Body of pancreas (tissue), 4 donors: Measurements from ENCODE around the gene ANTXRL. TPM values are rescaled to one million over a fixed set of nuclear protein-coding genes. Genes with fewer than 3 reads are reported as not detected.
A peak's percentile ranks its signal among the peaks of the same experiment; 100 is the strongest.

Source experiments
- ATAC-seq: fragments of 150-250 bp; one replicate; pipeline ENCODE4 v1.9.1; 2016
- DNase-seq, 4 donors: peaks; one replicate each; pipeline ENCODE4 v3.0.0-alpha.2; 2019
- H3K27ac ChIP-seq, 4 donors: fragments of 200-600 bp; sonication (generic); 1 replicate in 3 of 4; 2 replicates in 1 of 4; pipeline versions ENCODE4 v1.5.1 to v1.6.1; 2016 to 2019; ENCODE audit warnings: mild to moderate bottlenecking in 1 of 4, mixed read lengths in 1 of 4, moderate library complexity in 1 of 4
- H3K27me3 ChIP-seq, 2 donors: fragments of 200-600 bp; sonication (generic); one replicate each; pipeline ENCODE4 v1.6.0; 2016; ENCODE audit warnings: mild to moderate bottlenecking in 1 of 2
- H3K36me3 ChIP-seq, 2 donors: fragments of 200-600 bp; sonication (generic); replicated peaks in 1 of 2; 2 replicates each; pipeline ENCODE4 v1.5.1; 2016; ENCODE audit warnings: low read depth in 2 of 2; ENCODE audit not compliant: insufficient read depth in 1 of 2
- H3K4me1 ChIP-seq: fragments of 200-600 bp; sonication (generic); one replicate; pipeline ENCODE4 v1.6.0; 2016
- H3K4me3 ChIP-seq, 2 donors: fragments of 200-600 bp; sonication (generic); 1 replicate in 1 of 2; 2 replicates in 1 of 2; pipeline ENCODE4 v1.5.1; 2016 to 2019
- H3K9me3 ChIP-seq, 3 donors: fragments of 200-600 bp; sonication (generic); 1 replicate in 2 of 3; 2 replicates in 1 of 3; pipeline ENCODE4 v1.5.1; 2016
- POLR2A ChIP-seq, 3 donors: fragments of 450-650 bp; IDR thresholded peaks; one replicate each; pipeline ENCODE4 v1.6.1; 2016; ENCODE audit warnings: antibody characterized with exemption in 3 of 3, mild to moderate bottlenecking in 2 of 3
- WGBS, 2 donors: methylation state at CpG; one replicate each; pipeline ENCODE4 v1.1.5; 2017; 5-methylcytosine and 5-hydroxymethylcytosine counted together
- intact Hi-C: fragments of 100-400 bp; cut with DNase I; formaldehyde crosslinking; loops from one replicate; pipeline ENCODE4 v1.15.1; 2023
- total RNA-seq, 2 donors: library from RNA; depleted of rRNA; stranded (reverse); fragments of >200 nt; gene quantifications; one replicate each; pipeline ENCODE4 v1.1.0, GENCODE V29; 2016
- TF ChIP-seq, protein P1 (sequence below), 7 experiments: fragments of 450-650 bp in 4 of 7; fragments of 200-600 bp in 3 of 7; sonication (generic) in 3 of 7; IDR thresholded peaks; one replicate each; pipeline ENCODE4 v1.5.1; 2016 to 2019; ENCODE audit warnings: antibody characterized with exemption in 7 of 7

ANTXRL gene
- total RNA-seq, 2 donors from 2014 or later: not detected

DNA sequence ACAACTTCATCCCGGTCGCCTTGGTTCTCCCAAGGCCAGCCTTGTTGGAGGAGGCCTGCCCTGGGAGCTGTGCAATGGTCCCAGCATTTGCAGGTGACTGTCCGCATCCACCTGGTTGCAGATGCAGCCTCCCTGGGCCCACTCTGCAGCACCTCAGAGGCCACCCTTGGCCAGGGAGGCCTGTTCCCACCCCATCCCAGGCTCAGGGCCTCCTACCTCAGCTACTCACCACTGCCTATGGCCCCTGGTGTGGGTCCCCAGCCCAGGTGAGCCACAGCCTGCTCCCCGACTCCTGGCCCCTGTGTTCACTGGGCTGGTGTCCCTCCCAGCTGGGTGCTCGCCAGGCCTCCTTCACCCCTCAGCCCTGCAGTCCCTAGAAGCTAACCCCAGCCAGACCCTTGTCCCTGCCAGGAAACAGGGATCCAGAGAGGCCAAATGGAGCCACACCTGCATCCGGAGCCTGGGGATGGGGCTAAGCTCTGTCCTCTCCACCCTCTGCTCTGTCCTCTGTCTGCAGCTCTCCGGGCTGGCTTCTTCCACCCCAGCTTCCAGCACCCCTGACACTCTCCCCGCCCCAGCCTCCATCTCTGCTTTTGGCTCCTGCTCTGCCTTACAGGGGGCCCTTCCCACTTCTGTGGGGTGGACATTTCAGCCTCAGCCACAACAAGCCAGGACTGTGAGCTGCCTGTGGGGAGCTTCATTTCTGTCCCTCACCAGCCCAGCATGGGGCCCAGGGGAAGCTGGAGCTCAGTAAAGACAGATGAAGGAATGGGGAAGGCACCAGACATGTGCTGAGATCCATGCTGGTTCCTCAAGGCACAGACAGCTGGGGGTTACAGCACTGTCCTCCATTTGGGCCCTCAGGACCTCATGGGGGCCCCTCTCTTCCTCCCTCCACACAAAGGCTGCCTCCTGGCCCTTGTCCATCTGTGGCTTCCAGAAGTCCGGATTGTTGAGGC lies 35.6 kb upstream of the ANTXRL start:
- Histone ChIP-seq H3K9me3 (no peaks in the 10 kb centered on the region), H3K36me3 (no peaks in the 10 kb centered on the region), H3K27ac (no peak overlapping the region), H3K4me3 (no peak overlapping the region), H3K27me3 (no peaks in the 10 kb centered on the region), H3K4me1 (peaks cover 5% of the 10 kb centered on the region)
- WGBS, 2 donors: 82 to 83% methylated on average over 7 to 9 of the region's 9 CpGs
- intact Hi-C loops: no loop called here
- DNase-seq: peak in 1 of 4 donors; percentile 6
- TF ChIP-seq POLR2A (IDR thresholded peaks at IDR 0.05): no peak
- TF ChIP-seq, protein P1, sequence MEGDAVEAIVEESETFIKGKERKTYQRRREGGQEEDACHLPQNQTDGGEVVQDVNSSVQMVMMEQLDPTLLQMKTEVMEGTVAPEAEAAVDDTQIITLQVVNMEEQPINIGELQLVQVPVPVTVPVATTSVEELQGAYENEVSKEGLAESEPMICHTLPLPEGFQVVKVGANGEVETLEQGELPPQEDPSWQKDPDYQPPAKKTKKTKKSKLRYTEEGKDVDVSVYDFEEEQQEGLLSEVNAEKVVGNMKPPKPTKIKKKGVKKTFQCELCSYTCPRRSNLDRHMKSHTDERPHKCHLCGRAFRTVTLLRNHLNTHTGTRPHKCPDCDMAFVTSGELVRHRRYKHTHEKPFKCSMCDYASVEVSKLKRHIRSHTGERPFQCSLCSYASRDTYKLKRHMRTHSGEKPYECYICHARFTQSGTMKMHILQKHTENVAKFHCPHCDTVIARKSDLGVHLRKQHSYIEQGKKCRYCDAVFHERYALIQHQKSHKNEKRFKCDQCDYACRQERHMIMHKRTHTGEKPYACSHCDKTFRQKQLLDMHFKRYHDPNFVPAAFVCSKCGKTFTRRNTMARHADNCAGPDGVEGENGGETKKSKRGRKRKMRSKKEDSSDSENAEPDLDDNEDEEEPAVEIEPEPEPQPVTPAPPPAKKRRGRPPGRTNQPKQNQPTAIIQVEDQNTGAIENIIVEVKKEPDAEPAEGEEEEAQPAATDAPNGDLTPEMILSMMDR (IDR thresholded peaks at IDR 0.05): no peak
- no peak for ATAC-seq

DNA sequence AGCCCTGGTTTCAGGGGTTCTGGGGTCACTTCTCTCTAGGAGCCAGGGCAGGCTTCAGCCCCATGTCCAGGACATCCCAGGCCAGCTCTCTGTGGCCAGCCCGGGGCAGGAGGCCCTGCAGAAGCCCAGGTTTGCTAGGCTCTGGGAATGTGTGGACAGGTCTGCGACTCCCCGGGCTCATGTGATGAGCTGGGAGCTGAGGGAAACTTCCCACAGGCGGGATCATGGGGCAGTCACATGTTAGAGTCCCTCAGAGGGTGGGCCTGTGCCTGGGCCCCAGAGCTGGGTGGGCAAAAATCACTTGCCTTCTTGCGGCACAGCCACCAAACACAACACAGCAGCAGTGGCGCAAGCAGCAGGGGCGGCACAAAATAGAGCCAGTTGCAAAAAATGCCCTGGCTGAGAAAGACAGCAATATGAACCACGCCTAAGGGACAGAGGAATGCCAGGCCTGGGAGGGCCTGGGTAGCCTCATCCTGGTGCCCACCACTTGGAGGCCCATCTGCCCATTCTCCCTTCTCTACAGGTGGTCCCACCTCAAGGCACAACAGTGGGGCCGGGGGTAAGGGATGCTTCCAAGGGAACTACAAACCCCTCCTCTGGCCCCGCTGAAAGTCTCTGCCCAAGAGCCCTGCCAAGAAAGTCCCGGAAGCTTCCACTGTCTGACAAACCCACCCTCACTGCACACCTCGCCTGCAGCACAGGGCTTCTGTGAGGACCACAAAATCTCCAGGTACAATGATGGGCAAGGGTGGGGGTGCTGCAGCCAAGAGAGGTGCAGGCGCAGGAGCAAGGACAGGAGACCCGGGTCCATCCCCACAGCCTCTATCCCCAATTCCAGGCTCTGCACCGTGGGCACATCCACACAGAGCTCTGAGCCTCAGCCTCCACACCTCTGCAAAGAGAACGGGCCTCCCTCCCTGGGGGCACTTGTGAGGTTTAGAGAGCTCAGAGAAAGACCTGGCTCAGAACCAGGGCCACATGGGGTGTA lies 34.6 kb upstream of the ANTXRL start:
- intact Hi-C loops: no loop called here
- no peak overlapping the region for H3K4me3 ChIP-seq
- H3K27ac ChIP-seq: no peak overlapping the region
- ATAC-seq: no peak
- no peaks in the 10 kb centered on the region for H3K9me3 ChIP-seq
- H3K27me3 ChIP-seq: no peaks in the 10 kb centered on the region
- DNase-seq: no peak
- no peaks in the 10 kb centered on the region for H3K36me3 ChIP-seq
- TF ChIP-seq, protein P1 (IDR thresholded peaks at IDR 0.05): no peak
- no peak for TF ChIP-seq POLR2A (IDR thresholded peaks at IDR 0.05)
- 78 to 85% methylated on average over 11 to 16 of the region's 16 CpGs for WGBS, 2 donors
- peaks cover 6% of the 10 kb centered on the region for H3K4me1 ChIP-seq

DNA sequence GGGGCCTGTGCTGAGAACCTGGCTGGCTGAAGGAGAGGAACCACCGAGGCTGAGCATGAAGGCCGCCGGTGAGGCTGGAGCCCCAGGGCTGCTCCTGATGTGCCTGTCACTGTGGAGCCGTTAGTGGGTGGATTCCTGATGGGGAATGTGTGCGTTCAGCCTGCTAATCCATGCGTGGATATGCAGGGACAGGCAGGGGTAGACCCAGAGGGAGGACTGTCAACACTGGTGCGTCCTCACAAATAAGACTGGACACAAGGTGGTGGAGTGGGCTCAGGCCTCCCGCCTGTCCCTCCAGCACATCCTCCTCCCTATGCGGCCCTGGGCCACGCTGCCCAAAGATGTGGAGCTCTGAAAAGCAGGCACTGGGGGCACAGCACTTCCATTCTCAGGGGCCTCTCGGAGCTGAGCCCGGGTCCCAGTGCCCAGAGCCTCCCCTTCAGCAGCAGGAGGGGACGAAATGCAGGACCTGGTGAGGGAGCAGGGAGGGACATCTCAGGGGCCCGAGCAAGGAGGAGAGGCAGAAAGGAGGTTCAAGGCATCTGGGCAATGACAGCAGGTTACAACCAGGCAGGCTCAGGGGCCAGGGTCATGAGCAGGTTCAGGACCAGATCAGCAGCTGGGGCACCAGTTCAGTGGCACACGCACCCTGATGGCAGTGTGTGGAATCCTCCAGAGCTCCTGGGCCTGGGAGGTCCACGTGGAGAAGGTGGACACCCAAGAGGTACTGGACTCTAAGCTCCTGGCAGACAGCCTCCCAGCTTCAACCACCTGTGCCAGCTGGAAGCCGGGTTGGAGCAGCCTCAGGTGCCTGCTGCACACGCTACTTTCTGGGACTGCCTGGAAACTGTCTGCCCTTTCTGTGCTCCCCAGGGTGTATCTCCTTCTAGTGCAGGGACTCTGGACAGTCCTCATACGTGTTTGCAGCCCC lies 33.5 kb upstream of the ANTXRL start:
- Histone ChIP-seq H3K36me3 (no peaks in the 10 kb centered on the region), H3K9me3 (no peaks in the 10 kb centered on the region), H3K4me1 (peaks cover 6% of the 10 kb centered on the region), H3K27me3 (no peaks in the 10 kb centered on the region), H3K4me3 (no peak overlapping the region), H3K27ac (no peak overlapping the region)
- peak in 1 of 4 donors; percentile 6 for DNase-seq
- WGBS, 2 donors: 72 to 77% methylated on average over 18 to 19 of the region's 19 CpGs
- intact Hi-C loops: no loop called here
- TF ChIP-seq, protein P1 (IDR thresholded peaks at IDR 0.05): no peak
- ATAC-seq: no peak

DNA sequence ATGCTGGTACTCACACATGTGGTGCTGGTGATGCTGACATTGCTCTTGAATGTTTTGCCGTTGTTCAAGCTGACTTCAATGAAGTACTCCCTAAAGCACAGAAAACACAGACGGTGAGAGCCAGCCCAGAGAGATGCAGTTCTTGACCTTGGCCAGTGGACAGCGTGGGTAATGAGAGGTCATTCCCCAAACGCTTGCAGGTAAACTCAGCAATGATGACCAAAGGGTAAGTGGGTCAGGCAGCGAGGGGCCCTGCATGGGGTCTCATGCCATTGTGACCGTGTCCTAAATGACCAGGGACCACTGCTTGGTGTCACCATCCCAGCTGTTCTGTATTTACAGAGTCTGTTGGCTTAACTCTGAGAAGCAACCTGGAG lies 32.8 kb upstream of the ANTXRL start:
- H3K9me3 ChIP-seq: no peaks in the 10 kb centered on the region
- intact Hi-C loops: no loop called here
- DNase-seq: no peak
- H3K27ac ChIP-seq: no peak overlapping the region
- no peak for ATAC-seq
- no peak for TF ChIP-seq POLR2A (IDR thresholded peaks at IDR 0.05)
- TF ChIP-seq, protein P1 (IDR thresholded peaks at IDR 0.05): no peak
- H3K36me3 ChIP-seq: no peaks in the 10 kb centered on the region
- no peaks in the 10 kb centered on the region for H3K27me3 ChIP-seq
- peaks cover 6% of the 10 kb centered on the region for H3K4me1 ChIP-seq
- WGBS, 2 donors: 76 to 79% methylated on average over 6 of the region's 6 CpGs
- H3K4me3 ChIP-seq: no peak overlapping the region
